ENCODE results near the gene KRTCAP3. TPM values are rescaled to one million over a fixed set of nuclear protein-coding genes. Genes with fewer than 3 reads are reported as not detected.

Gene KRTCAP3
- total and polyA plus RNA-seq, 9 of the 15 experiments (the other 6 are each of a cell fraction or from before 2014, with no cell fraction given): 0.24 to 1.4 (median 0.73) TPM

DNA sequence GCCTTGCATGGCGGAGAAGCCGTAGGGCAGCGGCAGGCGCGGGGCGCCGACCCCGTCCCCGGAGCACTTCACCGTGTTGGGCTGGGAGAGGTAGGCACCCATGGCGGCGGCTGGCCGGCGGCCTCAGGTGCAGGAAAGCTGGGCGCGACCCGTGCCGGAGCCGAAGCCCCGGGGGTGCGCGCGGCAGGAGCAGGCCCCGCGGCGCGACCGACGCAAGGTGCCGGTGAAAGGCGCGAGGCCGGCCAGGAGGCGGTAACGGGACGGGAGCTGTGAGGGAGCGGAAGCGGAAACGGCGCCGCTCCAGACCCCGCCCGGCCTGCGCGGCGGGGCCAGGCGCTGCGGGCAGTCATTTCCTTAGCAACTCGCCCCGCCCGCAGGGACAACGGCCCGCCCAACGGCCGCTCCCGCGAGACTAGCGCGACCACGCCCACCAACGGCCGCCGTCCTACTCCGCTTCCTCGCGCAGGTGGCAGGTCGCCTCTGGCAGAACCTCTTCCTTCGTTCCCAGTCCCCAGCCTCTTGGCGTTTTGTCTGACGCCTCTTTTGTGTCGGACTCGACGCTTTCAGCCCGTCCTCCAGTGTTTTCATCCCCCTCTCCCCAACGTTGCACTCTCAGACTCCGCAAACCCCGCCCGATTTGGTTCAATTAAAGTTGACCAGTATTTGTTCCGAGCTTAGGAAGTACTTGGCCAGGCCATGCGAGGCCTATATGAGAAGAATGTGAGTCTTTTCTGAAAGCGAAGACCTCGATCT lies 32.7 kb upstream of the KRTCAP3 start, which contains the start of gene PPM1G (continued):
- TF ChIP-seq, protein P1, sequence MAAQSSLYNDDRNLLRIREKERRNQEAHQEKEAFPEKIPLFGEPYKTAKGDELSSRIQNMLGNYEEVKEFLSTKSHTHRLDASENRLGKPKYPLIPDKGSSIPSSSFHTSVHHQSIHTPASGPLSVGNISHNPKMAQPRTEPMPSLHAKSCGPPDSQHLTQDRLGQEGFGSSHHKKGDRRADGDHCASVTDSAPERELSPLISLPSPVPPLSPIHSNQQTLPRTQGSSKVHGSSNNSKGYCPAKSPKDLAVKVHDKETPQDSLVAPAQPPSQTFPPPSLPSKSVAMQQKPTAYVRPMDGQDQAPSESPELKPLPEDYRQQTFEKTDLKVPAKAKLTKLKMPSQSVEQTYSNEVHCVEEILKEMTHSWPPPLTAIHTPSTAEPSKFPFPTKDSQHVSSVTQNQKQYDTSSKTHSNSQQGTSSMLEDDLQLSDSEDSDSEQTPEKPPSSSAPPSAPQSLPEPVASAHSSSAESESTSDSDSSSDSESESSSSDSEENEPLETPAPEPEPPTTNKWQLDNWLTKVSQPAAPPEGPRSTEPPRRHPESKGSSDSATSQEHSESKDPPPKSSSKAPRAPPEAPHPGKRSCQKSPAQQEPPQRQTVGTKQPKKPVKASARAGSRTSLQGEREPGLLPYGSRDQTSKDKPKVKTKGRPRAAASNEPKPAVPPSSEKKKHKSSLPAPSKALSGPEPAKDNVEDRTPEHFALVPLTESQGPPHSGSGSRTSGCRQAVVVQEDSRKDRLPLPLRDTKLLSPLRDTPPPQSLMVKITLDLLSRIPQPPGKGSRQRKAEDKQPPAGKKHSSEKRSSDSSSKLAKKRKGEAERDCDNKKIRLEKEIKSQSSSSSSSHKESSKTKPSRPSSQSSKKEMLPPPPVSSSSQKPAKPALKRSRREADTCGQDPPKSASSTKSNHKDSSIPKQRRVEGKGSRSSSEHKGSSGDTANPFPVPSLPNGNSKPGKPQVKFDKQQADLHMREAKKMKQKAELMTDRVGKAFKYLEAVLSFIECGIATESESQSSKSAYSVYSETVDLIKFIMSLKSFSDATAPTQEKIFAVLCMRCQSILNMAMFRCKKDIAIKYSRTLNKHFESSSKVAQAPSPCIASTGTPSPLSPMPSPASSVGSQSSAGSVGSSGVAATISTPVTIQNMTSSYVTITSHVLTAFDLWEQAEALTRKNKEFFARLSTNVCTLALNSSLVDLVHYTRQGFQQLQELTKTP (IDR thresholded peaks at IDR 0.05; ENCODE audit: low read depth in 1 of 2, partially characterized antibody in 2 of 2): no peak
- peak; percentile 38; the same call in 1 of the 2 replicates for TF ChIP-seq ZNF384 (IDR thresholded peaks at IDR 0.05; ENCODE audit: low read depth, low read length)
- TF ChIP-seq, protein P2, sequence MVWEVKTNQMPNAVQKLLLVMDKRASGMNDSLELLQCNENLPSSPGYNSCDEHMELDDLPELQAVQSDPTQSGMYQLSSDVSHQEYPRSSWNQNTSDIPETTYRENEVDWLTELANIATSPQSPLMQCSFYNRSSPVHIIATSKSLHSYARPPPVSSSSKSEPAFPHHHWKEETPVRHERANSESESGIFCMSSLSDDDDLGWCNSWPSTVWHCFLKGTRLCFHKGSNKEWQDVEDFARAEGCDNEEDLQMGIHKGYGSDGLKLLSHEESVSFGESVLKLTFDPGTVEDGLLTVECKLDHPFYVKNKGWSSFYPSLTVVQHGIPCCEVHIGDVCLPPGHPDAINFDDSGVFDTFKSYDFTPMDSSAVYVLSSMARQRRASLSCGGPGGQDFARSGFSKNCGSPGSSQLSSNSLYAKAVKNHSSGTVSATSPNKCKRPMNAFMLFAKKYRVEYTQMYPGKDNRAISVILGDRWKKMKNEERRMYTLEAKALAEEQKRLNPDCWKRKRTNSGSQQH (CRISPR knock-in tag; IDR thresholded peaks at IDR 0.05): 0 out of 2 replicates have a peak, but pooled peaks have one; percentile 27
- no peak for TF ChIP-seq ZNF184 (CRISPR knock-in tag; IDR thresholded peaks at IDR 0.05)
- TF ChIP-seq NR1H2 (CRISPR knock-in tag; IDR thresholded peaks at IDR 0.05): 0 out of 2 replicates have a peak, but pooled peaks have one; percentile 49
- TF ChIP-seq CBX3 (IDR thresholded peaks at IDR 0.05; ENCODE audit: borderline replicate concordance in 1 of 2, low read length in 2 of 2): peak in 1 of 2 experiments; percentile 94; a peak in 2 of 3 replicates
- TF ChIP-seq NFYB (IDR thresholded peaks at IDR 0.05; ENCODE audit: extremely low read depth, insufficient read length): no peak
- TF ChIP-seq FOXK2 (conservative IDR thresholded peaks at IDR 0.05 in 1 of 2, IDR thresholded peaks at IDR 0.05 in 1 of 2; ENCODE audit: low read depth in 2 of 2): 0 out of 4 replicates have a peak, but pooled peaks of 1 of the 2 experiments have one; percentile 16
- TF ChIP-seq ELF1 (tag; IDR thresholded peaks at IDR 0.05): peak; percentile 89
- TF ChIP-seq ZC3H8 (IDR thresholded peaks at IDR 0.05): no peak
- TF ChIP-seq POLR2H (tag; IDR thresholded peaks at IDR 0.05; ENCODE audit: low read depth): peak; percentile 88
- TF ChIP-seq ESRRB (CRISPR knock-in tag; IDR thresholded peaks at IDR 0.05; ENCODE audit: borderline replicate concordance): no peak
- TF ChIP-seq MXD1 (CRISPR knock-in tag; IDR thresholded peaks at IDR 0.05; ENCODE audit: borderline replicate concordance, poor library complexity, severe bottlenecking): no peak
- TF ChIP-seq ZNF707 (CRISPR knock-in tag; conservative IDR thresholded peaks at IDR 0.05): no peak
- TF ChIP-seq PHF20 (IDR thresholded peaks at IDR 0.05; ENCODE audit: partially characterized antibody): peak; percentile 76
- peak; percentile 95 for TF ChIP-seq POLR2A (conservative IDR thresholded peaks at IDR 0.05)
- no peak for TF ChIP-seq GATAD2A (IDR thresholded peaks at IDR 0.05)
- TF ChIP-seq PRPF4 (IDR thresholded peaks at IDR 0.05; ENCODE audit: insufficient read depth, low read depth, low read length, poor library complexity, severe bottlenecking): no peak
- TF ChIP-seq CREB1 (IDR thresholded peaks at IDR 0.05): peak; percentile 49
- peak; percentile 74 for TF ChIP-seq CREB1 (CRISPR knock-in tag; IDR thresholded peaks at IDR 0.05)
- peak in 2 of 3 experiments; percentile 44 to 69 for TF ChIP-seq YY1 (IDR thresholded peaks at IDR 0.05; ENCODE audit: borderline replicate concordance in 1 of 3, control insufficient read depth in 1 of 3, extremely low read depth in 1 of 3, insufficient read depth in 3 of 3, insufficient read length in 1 of 3, insufficient replicate concordance in 2 of 3, low read depth in 1 of 3, low read length in 2 of 3)
